Neural progenitor cell (in vitro differentiated cells): Measurements from ENCODE around the gene SEMA5B.

Source experiments
- CTCF ChIP-seq: fragments of 200-600 bp; sonication (generic); IDR thresholded peaks from 2 replicates; pipeline ENCODE4 v1.5.1; 2017; ENCODE audit warnings: antibody characterized with exemption, mild to moderate bottlenecking
- EZH2 ChIP-seq: fragments of 200-600 bp; sonication (generic); IDR thresholded peaks from 2 replicates; pipeline ENCODE4 v1.6.1; 2017; ENCODE audit warnings: antibody characterized with exemption, mild to moderate bottlenecking, moderate library complexity
- EZH2phosphoT487 ChIP-seq: fragments of 200-600 bp; sonication (generic); IDR thresholded peaks from 2 replicates; pipeline ENCODE4 v1.6.1; 2017; ENCODE audit warnings: antibody characterized with exemption

GRCh38 chr3:122955916-122956692, 71.5 kb downstream of the SEMA5B start:
- no peak for TF ChIP-seq CTCF
- TF ChIP-seq EZH2phosphoT487: no peak
- no peak for TF ChIP-seq EZH2
